C4-2B (cell line): ENCODE measurements around the gene BANF2.

Experiments
- H3K27ac ChIP-seq: fragments of 450-650 bp; 2 replicates; pipeline ENCODE4 v1.5.1; 2017
- ZFX ChIP-seq: fragments of 450-650 bp; IDR thresholded peaks from 2 replicates; pipeline ENCODE4 v1.6.1; 2017
- TF ChIP-seq, protein P1 (sequence below): fragments of 450-650 bp; conservative IDR thresholded peaks from 2 replicates; pipeline ENCODE4 v1.5.1; 2017; ENCODE audit warnings: mild to moderate bottlenecking

The BANF2 gene

GRCh38 chr20:17712708-17713107 lies 12.9 kb downstream of the BANF2 start:
- no peak overlapping the region for H3K27ac ChIP-seq
- no peak for TF ChIP-seq ZFX
- TF ChIP-seq, protein P1, sequence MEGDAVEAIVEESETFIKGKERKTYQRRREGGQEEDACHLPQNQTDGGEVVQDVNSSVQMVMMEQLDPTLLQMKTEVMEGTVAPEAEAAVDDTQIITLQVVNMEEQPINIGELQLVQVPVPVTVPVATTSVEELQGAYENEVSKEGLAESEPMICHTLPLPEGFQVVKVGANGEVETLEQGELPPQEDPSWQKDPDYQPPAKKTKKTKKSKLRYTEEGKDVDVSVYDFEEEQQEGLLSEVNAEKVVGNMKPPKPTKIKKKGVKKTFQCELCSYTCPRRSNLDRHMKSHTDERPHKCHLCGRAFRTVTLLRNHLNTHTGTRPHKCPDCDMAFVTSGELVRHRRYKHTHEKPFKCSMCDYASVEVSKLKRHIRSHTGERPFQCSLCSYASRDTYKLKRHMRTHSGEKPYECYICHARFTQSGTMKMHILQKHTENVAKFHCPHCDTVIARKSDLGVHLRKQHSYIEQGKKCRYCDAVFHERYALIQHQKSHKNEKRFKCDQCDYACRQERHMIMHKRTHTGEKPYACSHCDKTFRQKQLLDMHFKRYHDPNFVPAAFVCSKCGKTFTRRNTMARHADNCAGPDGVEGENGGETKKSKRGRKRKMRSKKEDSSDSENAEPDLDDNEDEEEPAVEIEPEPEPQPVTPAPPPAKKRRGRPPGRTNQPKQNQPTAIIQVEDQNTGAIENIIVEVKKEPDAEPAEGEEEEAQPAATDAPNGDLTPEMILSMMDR, result no peak

DNA sequence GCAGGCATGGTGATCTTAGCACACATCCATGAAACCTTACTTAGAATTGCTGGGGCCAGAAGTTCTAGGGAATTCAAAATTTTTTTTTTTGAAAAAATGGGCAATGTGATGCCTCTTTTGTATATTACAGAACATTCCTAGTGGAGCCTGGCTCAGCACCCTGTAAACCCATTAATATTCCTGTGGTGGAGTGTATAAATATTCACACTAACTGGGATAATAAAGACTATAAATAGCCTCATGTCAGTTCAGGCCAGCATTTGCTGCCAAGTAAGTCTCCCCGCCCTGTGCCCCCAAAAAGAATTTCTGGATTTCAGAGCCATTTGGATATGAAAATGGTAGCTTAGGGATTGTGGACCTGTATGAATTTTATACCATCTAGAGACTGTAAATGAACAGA lies 14.8 kb downstream of the BANF2 start:
- TF ChIP-seq, protein P1, result no peak
- TF ChIP-seq ZFX, result no peak
- H3K27ac ChIP-seq, result no peak overlapping the region

GRCh38 chr20:17715075-17715474 lies 15.3 kb downstream of the BANF2 start:
- TF ChIP-seq, protein P1, result no peak
- no peak for TF ChIP-seq ZFX
- no peak overlapping the region for H3K27ac ChIP-seq

GRCh38 chr20:17716331-17716730 lies 16.6 kb downstream of the BANF2 start:
- TF ChIP-seq, protein P1, result no peak
- TF ChIP-seq ZFX, result no peak
- no peak overlapping the region for H3K27ac ChIP-seq

DNA sequence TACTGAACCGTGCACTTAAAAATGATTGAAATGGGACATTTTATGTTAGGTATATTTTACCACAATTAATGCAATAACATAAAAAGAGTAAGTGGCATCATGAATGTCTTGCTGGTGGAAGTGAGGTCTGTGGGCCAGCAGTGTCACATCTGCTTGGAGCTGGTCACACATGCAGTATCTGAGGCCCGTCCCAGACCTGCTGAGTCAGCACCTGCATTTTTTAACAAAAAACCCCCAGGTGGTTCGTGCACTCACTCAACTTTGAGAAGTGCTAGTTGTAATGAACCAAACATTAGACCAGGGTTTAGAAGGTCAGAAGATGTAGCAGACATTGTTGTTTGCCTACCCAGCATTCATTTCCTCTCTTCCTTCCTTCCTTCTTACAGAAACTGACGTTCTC lies 21.0 kb downstream of the BANF2 start:
- H3K27ac ChIP-seq, result no peak overlapping the region
- no peak for TF ChIP-seq ZFX
- TF ChIP-seq, protein P1, result no peak

DNA sequence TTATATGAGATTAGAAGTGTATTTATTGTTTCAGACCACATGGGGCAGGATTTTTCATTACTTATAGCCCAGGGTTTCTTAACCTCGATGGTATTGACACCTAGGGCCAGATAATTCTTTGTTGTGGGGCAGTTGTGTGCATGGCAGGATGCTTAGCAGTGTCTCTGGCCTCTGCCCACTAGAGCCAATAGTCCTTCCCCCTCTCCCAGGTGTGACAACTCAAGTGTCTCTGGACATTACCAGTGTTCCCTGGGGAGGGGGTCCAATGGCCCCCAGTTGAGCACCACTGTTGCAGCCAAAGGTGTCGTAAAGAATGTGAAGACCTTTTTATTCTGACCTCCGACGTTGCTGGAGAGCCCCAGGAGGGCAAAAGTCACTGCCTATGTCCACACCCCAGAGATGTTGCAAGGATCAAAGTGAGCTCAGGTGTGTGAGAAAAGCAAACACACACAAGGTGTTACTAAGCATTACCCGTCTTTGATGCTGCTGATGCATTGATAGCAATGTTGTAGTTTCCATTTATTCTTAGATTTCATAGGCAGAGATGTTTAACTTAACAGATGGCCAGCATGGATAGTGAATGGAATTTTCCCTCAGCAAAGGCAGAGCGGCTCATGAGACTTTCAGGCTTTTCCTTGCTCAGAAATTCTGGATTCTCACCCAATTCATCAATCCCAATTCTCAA lies 22.2 kb downstream of the BANF2 start:
- TF ChIP-seq, protein P1, result no peak; the same call in 1 of the 2 replicates
- TF ChIP-seq ZFX, result no peak

GRCh38 chr20:17722493-17723300 lies 22.9 kb downstream of the BANF2 start:
- TF ChIP-seq, protein P1, result no peak
- TF ChIP-seq ZFX, result no peak

More for the DNA sequence above, 22.2 kb downstream of the BANF2 start:
- H3K27ac ChIP-seq, result no peak overlapping the region

More at GRCh38 chr20:17722493-17723300, 22.9 kb downstream of the BANF2 start:
- no peak overlapping the region for H3K27ac ChIP-seq
